ACC112 (cell line): ENCODE measurements around the gene PIH1D1.

Source experiments
- H2AFZ ChIP-seq: fragments of 200-600 bp; sonication (generic); one replicate; pipeline ENCODE4 v1.6.0; 2017; ENCODE audit warnings: antibody characterized with exemption, low read length; ENCODE audit not compliant: unreplicated experiment
- H3K27ac ChIP-seq: fragments of 200-600 bp; sonication (generic); 2 replicates; pipeline ENCODE4 v1.5.1; 2014; ENCODE audit warnings: low read depth, mild to moderate bottlenecking, antibody characterized with exemption, low read length, moderate library complexity
- H3K27me3 ChIP-seq: fragments of 200-600 bp; sonication (generic); 2 replicates; pipeline ENCODE4 v1.6.1; 2014; ENCODE audit warnings: mild to moderate bottlenecking, antibody characterized with exemption, low read length, moderate library complexity, mixed read lengths; ENCODE audit not compliant: insufficient read depth
- H3K36me3 ChIP-seq: fragments of 200-600 bp; sonication (generic); 2 replicates; pipeline ENCODE4 v1.6.1; 2016; ENCODE audit warnings: mild to moderate bottlenecking, antibody characterized with exemption, low read length, moderate library complexity, mixed read lengths; ENCODE audit not compliant: insufficient read depth
- H3K4me1 ChIP-seq: fragments of 200-600 bp; sonication (generic); one replicate; pipeline ENCODE4 v1.6.1; 2016; ENCODE audit warnings: low read length, mixed read lengths; ENCODE audit not compliant: insufficient read depth, unreplicated experiment, control insufficient read depth
- H3K4me3 ChIP-seq: fragments of 200-600 bp; sonication (generic); 2 replicates; pipeline ENCODE4 v1.5.1; 2014; ENCODE audit warnings: mild to moderate bottlenecking, low read depth, low read length
- H3K79me2 ChIP-seq: fragments of 200-600 bp; sonication (generic); one replicate; pipeline ENCODE4 v1.6.0; 2016; ENCODE audit warnings: low read length; ENCODE audit not compliant: control insufficient read depth, unreplicated experiment, insufficient read depth

The PIH1D1 gene

DNA sequence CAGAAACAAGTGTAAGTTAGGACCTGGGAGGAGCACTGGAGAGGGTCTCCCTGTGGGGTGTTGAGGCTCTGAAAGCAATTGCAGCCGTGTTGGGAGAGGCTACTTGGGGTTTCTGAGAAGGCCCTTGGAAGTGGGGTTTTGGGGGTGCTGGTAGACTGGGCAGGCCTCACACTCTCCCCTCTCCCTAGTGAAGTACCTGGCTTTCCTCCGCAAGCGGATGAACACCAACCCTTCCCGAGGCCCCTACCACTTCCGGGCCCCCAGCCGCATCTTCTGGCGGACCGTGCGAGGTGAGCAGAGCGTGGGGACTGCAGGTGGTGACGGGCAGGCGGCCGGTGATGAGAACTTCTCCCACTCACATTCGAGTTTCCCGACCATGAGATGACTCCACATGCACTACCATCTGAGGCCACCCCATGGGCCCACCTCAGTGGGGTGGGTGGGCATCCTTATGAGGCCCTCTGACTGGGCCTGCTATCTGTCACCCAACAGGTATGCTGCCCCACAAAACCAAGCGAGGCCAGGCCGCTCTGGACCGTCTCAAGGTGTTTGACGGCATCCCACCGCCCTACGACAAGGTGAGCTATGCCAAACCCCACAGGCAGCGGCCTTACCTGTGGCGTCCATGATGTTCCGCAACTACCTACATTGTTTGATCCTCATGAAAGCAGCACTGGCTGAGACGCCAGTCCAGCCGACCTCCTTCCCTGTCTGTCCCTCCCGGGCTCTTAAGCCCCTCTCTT lies 38.8 kb upstream of the PIH1D1 start:
- Histone ChIP-seq H3K79me2 (peaks cover 37% of the 10 kb centered on the region), H3K4me1 (peaks cover 8% of the 10 kb centered on the region), H3K27ac (peak overlapping the region; percentile 81), H3K36me3 (peaks cover 43% of the 10 kb centered on the region), H2AFZ (no peak overlapping the region), H3K27me3 (no peaks in the 10 kb centered on the region), H3K4me3 (peak overlapping the region; percentile 94)

DNA sequence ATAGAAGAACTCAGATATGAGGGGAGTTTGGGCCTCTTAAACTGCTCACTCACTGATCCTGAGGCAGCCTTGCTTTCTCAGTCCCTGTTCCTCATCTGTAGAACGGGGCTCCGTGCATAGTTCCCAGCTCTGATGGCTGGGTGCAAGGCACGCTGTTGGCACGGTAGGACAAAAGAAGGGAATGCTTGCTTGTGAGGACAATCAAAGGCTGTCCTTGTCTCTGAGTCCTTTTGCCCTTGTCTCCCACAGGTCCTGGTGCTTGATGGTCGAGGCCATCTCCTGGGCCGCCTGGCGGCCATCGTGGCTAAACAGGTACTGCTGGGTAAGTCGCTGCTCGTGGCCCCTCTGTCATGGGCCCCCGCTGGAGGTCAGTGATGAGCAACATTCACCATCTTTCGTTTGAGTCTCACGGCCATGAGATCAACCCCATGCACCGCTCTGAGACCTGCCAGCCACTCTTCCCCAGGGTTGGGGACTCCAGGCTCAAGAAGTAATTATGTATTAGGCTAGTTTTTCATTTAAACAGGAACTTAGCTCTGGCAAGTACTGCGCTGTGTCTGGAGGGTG lies 38.1 kb upstream of the PIH1D1 start:
- Histone ChIP-seq H3K4me3 (peak overlapping the region; percentile 94), H3K27me3 (no peaks in the 10 kb centered on the region), H2AFZ (no peak overlapping the region), H3K79me2 (peaks cover 37% of the 10 kb centered on the region), H3K27ac (peak overlapping the region; percentile 81), H3K4me1 (peaks cover 8% of the 10 kb centered on the region), H3K36me3 (peaks cover 43% of the 10 kb centered on the region)

DNA sequence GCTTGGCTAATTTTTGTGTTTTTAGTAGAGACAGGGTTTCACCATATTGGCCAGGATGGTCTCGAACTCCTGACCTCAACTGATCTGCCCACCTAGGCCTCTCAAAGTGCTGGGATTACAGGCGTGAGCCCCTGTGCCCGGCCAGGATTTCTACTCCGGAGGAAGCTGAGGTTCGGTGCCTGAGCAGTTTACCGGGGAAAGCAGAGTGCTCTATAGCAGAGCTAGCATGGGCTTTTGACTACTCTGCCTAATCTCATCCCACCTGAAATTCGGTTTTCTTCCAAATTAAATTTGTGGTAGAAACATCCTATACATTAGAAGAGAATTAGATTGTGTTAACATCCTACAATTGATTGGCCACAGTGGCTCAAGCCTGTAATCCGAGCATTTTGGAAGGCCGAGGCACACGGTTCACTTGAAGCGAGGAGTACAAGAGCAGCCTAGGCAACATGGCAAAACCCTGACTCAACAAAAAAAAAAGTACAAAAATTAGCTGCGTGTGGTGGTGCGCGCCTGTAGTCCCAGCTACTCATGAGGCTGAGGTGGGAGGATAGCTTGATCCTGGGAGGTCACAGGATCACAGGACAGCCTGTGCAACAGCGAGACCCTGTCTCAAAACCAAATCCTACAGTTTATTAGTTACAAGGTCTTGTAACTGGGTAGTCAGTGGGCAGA lies 37.4 kb upstream of the PIH1D1 start:
- H3K27me3 ChIP-seq = no peaks in the 10 kb centered on the region
- peaks cover 43% of the 10 kb centered on the region for H3K36me3 ChIP-seq
- peak overlapping the region; percentile 94 for H3K4me3 ChIP-seq
- peaks cover 37% of the 10 kb centered on the region for H3K79me2 ChIP-seq
- no peak overlapping the region for H2AFZ ChIP-seq
- peaks cover 8% of the 10 kb centered on the region for H3K4me1 ChIP-seq
- peak overlapping the region; percentile 81 for H3K27ac ChIP-seq

DNA sequence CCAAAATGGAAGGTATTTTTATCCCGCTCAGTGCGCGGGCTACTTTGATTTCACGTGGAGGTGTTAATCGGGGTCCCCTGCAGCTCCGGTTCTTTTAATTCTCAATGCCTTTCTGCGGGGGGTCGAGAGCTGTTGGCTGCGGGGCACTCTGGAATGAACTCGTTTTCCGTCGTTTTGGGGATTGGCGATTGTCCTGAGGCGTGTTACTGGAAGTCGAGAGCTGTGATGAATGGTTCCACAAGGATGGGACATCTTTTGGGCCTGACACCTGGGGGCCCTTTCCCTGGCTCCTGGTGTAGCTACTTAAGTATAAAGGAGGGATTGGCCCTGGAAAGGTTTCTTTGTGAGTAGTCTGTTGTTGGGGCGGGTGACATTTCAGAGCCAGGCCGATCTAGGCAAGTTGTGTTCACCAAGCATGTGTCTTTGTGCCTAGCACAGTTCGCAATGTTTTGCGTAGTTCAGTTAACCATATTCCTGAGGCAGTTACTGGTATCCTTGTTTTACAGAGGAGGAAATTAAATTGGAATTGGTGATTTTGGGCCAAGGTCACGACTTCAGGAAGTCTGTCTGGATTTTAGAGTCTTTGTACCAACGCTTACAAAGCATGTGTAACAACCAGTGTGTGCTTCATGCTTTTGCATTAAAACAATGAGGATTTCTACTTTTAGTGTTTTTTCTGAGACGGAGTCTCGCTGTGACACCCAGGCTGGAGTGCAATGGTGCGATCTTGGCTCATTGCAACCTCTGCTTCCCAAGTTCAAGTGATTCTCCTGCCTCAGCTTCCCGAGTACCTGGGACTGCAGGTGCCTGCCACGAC lies 36.6 kb upstream of the PIH1D1 start:
- Histone ChIP-seq H3K36me3 (peaks cover 43% of the 10 kb centered on the region), H2AFZ (no peak overlapping the region), H3K79me2 (peaks cover 37% of the 10 kb centered on the region), H3K27ac (peak overlapping the region; percentile 81), H3K4me1 (peaks cover 8% of the 10 kb centered on the region), H3K4me3 (peak overlapping the region; percentile 94), H3K27me3 (no peaks in the 10 kb centered on the region)

DNA sequence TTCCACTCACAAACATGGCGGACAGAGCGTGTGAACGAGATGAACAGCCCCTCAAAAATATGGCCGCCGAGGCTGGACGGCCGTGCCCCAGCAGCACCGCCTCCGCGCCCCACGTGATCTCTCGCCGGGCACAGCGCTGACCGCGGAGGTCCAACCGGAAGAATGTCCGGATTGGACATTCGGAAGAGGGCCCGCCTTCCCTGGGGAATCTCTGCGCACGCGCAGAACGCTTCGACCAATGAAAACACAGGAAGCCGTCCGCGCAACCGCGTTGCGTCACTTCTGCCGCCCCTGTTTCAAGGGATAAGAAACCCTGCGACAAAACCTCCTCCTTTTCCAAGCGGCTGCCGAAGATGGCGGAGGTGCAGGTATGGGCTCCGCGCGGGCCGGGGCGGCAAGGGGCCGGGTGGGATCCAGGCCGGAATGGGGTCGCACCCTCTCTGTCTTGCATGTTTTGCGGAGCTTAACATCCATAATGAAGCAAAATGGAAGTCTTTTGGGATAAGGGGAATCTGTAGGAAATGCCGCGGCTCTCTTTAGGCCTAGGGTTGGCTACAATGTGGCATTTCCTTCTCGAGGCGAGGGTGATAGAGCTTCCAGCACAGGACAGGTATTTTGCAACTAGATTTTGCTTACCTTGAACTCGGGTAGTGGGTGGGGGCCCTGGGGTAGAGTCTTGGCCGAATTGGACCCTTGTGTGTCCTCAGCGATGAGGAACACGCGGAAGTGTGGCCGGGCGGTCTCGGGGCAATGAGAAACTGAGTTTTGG lies 35.8 kb upstream of the PIH1D1 start, which contains the start of gene RPL13A:
Gene RPL13A, plus strand, starts transcription at position 332 of the 769 bp plus-strand sequence. Its CDS starts 22 bp downstream, at position 354.
- peaks cover 8% of the 10 kb centered on the region for H3K4me1 ChIP-seq
- H3K27ac ChIP-seq = peak within 1 kb of the TSS; percentile 81
- H3K79me2 ChIP-seq = peaks cover 37% of the 10 kb centered on the region
- peaks cover 36% of the 10 kb centered on the region for H3K36me3 ChIP-seq
- H3K4me3 ChIP-seq = peak within 1 kb of the TSS; percentile 94
- H2AFZ ChIP-seq = peak within 1 kb of the TSS; percentile 14
- no peaks in the 10 kb centered on the region for H3K27me3 ChIP-seq

DNA sequence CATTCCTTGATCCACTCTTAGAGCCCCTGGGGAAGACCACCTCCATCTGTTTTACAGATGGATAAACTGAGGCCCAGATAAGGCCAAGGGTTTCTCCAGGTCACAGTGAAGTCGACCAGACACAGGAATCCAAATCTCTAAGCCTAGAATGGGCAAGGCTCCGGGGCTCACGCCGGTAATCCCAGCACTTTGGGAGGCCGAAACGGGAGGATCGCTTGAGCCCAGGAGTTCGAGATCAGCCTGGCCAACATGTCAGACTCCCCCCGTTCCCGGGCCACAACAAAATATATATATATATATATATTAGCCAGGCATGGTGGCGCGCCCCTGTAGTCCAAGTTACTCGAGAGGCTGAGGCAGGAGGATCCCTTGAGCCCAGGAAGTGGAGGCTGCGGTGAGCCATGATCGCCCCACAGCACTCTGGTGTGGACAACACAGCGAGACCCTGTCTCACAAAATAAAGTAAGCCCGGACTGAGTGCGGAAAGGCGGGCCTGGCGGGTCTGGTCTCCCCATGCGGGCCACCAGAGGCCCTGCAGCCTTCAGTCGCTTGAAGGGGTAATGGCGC lies 35.2 kb upstream of the PIH1D1 start:
- Histone ChIP-seq H3K4me3 (no peak overlapping the region; the same call in 1 of the 2 replicates), H3K27me3 (no peaks in the 10 kb centered on the region), H3K27ac (no peak overlapping the region), H3K79me2 (peaks cover 37% of the 10 kb centered on the region), H3K36me3 (peaks cover 30% of the 10 kb centered on the region), H3K4me1 (peaks cover 8% of the 10 kb centered on the region), H2AFZ (peak overlapping the region; percentile 14)

DNA sequence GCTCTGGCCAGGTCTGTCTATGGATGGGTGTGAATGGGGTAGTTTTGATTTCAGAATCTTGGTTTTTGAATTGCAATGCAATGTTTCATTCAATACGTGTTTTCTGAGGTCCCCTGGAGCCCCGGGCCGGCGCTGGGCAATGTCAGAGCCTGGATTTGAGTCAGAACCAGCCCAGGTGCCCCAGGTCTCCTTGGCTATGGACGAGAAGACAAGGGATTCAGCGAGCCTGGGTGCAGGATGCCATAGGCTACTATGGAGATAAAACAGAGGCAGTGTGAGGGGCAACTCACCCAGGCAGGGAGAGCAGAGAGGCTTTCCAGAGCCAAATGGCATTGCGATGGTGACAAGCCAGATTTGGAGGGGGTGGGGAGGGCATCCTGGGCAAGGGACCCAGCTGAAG lies 34.6 kb upstream of the PIH1D1 start:
- Histone ChIP-seq H3K36me3 (peaks cover 30% of the 10 kb centered on the region), H3K27ac (no peak overlapping the region), H3K4me3 (no peak overlapping the region), H3K79me2 (peaks cover 37% of the 10 kb centered on the region), H2AFZ (no peak overlapping the region), H3K27me3 (no peaks in the 10 kb centered on the region), H3K4me1 (peaks cover 8% of the 10 kb centered on the region)

DNA sequence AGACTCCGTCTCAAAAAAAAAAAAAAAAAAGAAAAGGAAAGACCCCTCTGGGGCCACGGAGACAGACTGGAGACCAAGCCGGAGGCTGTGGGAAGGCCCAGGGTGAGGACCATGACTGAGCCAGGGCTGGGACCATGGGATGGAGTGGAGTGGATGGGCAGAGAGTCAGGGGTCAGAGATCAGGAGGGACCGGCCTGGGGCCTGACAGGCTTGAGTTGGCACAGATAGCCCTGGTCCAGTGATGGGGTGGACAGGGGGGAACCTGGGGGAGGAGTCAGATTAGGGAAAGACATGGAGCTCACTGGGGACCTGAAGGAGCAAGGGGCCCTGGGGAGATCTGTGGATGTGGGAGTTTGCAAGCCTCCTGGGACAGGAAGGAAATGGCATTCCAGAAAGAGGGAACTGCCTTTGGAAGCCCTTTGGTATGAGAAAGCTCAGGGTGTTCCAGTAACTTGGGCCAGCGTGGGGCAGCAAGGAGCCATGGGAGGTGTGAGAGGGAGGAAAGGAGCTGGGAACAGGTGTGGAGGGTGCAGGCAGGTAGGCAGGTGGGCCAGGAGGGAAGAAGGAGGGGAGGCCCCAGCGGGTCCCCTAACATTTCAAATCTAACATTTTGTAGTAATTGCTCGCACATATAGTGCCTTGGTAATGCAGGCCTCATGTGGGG lies 29.5 kb upstream of the PIH1D1 start:
- H3K4me3 ChIP-seq = no peak overlapping the region
- no peaks in the 10 kb centered on the region for H3K36me3 ChIP-seq
- H3K4me1 ChIP-seq = no peaks in the 10 kb centered on the region
- no peak overlapping the region for H2AFZ ChIP-seq
- H3K79me2 ChIP-seq = no peaks in the 10 kb centered on the region
- H3K27ac ChIP-seq = no peak overlapping the region
- H3K27me3 ChIP-seq = no peaks in the 10 kb centered on the region

DNA sequence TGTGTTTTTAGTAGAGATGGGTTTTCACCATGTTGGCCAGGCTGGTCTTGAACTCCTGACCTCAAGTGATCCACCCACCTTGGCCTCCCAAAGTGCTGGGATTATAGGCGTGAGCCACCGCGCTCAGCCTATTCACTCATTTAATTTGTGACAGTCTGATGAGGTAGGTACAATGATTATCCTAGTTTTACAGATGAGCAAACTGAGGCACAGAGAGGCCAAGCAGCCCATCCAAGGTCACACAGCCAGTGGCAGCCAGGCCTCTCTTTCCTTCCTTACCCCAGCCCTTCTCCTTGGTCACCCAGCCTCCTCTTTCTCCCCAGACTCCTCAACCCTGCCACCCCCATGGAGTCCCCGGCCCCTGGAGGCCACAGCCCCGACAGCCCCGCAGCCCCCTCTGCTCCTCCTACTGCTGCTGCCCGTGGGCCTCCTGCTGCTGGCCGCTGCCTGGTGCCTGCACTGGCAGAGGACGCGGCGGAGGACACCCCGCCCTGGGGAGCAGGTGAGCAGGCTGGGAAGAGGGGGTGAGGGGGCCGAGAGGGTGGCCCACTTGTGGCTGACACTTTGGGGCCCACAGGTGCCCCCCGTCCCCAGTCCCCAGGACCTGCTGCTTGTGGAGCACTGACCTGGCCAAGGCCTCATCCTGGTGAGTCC lies 28.5 kb upstream of the PIH1D1 start:
- no peaks in the 10 kb centered on the region for H3K27me3 ChIP-seq
- H2AFZ ChIP-seq = no peak overlapping the region
- no peaks in the 10 kb centered on the region for H3K4me1 ChIP-seq
- no peak overlapping the region for H3K27ac ChIP-seq
- no peaks in the 10 kb centered on the region for H3K36me3 ChIP-seq
- H3K79me2 ChIP-seq = no peaks in the 10 kb centered on the region
- no peak overlapping the region for H3K4me3 ChIP-seq
